PC-9 (cell line): ENCODE data around the gene TEX26.

ENCODE experiments used
- CTCF ChIP-seq: fragments of 200-600 bp; sonication (generic); conservative IDR thresholded peaks from 2 replicates; pipeline ENCODE4 v1.6.1; 2017; ENCODE audit warnings: mixed run types, antibody characterized with exemption, mild to moderate bottlenecking, moderate library complexity
- EZH2 ChIP-seq: fragments of 200-600 bp; sonication (generic); IDR thresholded peaks from 2 replicates; pipeline ENCODE4 v1.8.0; 2017; ENCODE audit warnings: antibody characterized with exemption, low read depth

GRCh38 chr13:31015199-31015598 lies 82.7 kb downstream of the TEX26 start:
- TF ChIP-seq CTCF (no peak), EZH2 (no peak)
